Stimulated activated CD4-positive, alpha-beta T cell treated with anti-CD3 and anti-CD28 coated beads, TNF-alpha, amount 100 ng/mL, for 1 hour (primary cell): ENCODE measurements around the gene DDAH2.
A peak's percentile ranks its signal among the peaks of the same experiment; 100 is the strongest.

ENCODE experiments used
- DNase-seq, 3 donors: peaks; one replicate each; pipeline ENCODE4 v3.0.0-alpha.2; 2020; ENCODE audit warnings: low read depth in 3 of 3, low spot score in 1 of 3

Gene DDAH2

GRCh38 chr6:31691564-31692108, 37.5 kb downstream of the DDAH2 start:
- DNase-seq, result no peak

- DNase-seq, result no peak
Measured at GRCh38 chr6:31691078-31691463, 38.0 kb downstream of the DDAH2 start.

GRCh38 chr6:31690231-31691077, 38.6 kb downstream of the DDAH2 start:
- no peak for DNase-seq

GRCh38 chr6:31689249-31690110, 39.6 kb downstream of the DDAH2 start:
- DNase-seq, result no peak

- DNase-seq, result no peak
Measured at GRCh38 chr6:31687860-31688693, 41.0 kb downstream of the DDAH2 start.

GRCh38 chr6:31687321-31687720, 41.8 kb downstream of the DDAH2 start:
- DNase-seq, result no peak

- DNase-seq, result no peak
Measured at GRCh38 chr6:31686483-31686882, 42.6 kb downstream of the DDAH2 start.

GRCh38 chr6:31683591-31683990, 45.5 kb downstream of the DDAH2 start:
- DNase-seq, result no peak

GRCh38 chr6:31681135-31681671, 47.9 kb downstream of the DDAH2 start:
- peak in 1 of 3 donors; percentile 21 for DNase-seq

GRCh38 chr6:31680226-31681134, 48.6 kb downstream of the DDAH2 start, which contains the start of gene LY6G5C:
TSS of gene LY6G5C (minus strand) at chr6:31681067. CDS start at chr6:31680373, 694 bp downstream.
- peak; percentile 31 to 41 (median 35) for DNase-seq

- DNase-seq, result no peak
Measured at GRCh38 chr6:31677955-31678354, 51.1 kb downstream of the DDAH2 start.
